Choroid plexus epithelial cell (primary cell): Measurements from ENCODE around the gene TNNT1.

Experiments
- DNase-seq: peaks from one replicate; pipeline ENCODE4 v3.0.0-alpha.2; 2010; ENCODE audit warnings: low read depth
- H3K4me3 ChIP-seq: 2 replicates; pipeline ENCODE4 v1.5.1; 2011; ENCODE audit warnings: low read depth, mild to moderate bottlenecking, control low read depth, low read length, moderate library complexity
- CTCF ChIP-seq: conservative IDR thresholded peaks from 2 replicates; pipeline ENCODE4 v1.5.1; 2011; ENCODE audit warnings: low read depth, mild to moderate bottlenecking, control low read depth, inconsistent platforms, low read length, moderate library complexity

TNNT1 gene

DNA sequence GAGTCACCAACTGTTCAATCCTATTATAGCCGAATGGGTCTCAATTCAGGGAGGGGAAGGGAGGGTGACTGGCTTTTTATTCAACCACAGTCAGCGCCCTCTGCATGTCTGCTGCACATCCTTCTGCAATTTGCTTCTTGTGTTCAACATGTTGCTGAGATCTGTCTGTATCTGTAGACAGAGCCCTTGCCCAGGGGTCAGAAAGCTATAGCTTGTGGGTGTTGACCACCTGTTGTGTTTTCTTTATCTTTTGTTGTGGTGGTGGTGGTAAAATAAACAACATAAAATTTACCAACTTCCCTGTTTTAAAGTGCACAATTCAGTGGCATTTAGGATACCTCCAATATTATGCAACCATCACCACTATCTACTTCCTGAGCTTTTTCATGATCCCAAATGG, 43.8 kb downstream of the TNNT1 start:
- no peak overlapping the region for H3K4me3 ChIP-seq
- DNase-seq: no peak
- no peak for TF ChIP-seq CTCF

- H3K4me3 ChIP-seq: no peak overlapping the region
- DNase-seq: no peak
- no peak for TF ChIP-seq CTCF
Observed at GRCh38 chr19:55103190-55103589, 45.8 kb downstream of the TNNT1 start.

GRCh38 chr19:55101261-55101660, 47.7 kb downstream of the TNNT1 start:
- no peak for DNase-seq
- TF ChIP-seq CTCF: no peak
- no peak overlapping the region for H3K4me3 ChIP-seq

GRCh38 chr19:55099557-55100506, 49.2 kb downstream of the TNNT1 start:
- no peak for DNase-seq

GRCh38 chr19:55098716-55099556, 50.1 kb downstream of the TNNT1 start:
- no peak overlapping the region for H3K4me3 ChIP-seq
- no peak for DNase-seq
- TF ChIP-seq CTCF: no peak

More at GRCh38 chr19:55099557-55100506, 49.2 kb downstream of the TNNT1 start:
- H3K4me3 ChIP-seq: no peak overlapping the region
- TF ChIP-seq CTCF: peak; percentile 47

- TF ChIP-seq CTCF: no peak
- no peak overlapping the region for H3K4me3 ChIP-seq
- DNase-seq: no peak
Observed at GRCh38 chr19:55097864-55098715, 50.9 kb downstream of the TNNT1 start.
